ENCODE results near the gene CDKAL1.
"Not testable (repeated sequence)": the region's sequence is repeated elsewhere in the genome, so short reads cannot be mapped to it uniquely, and the experiment has no call there.

CDKAL1 gene

GRCh38 chr6:20492099-20492498 is 42.2 kb upstream of the CDKAL1 start:
- TF ChIP-seq ELF4 (IDR thresholded peaks at IDR 0.05), result no peak
- no peak for TF ChIP-seq LEF1 (IDR thresholded peaks at IDR 0.05; ENCODE audit: borderline replicate concordance)
- TF ChIP-seq FOXA1 (IDR thresholded peaks at IDR 0.05), result no peak
- no peak for TF ChIP-seq HDGF (IDR thresholded peaks at IDR 0.05; ENCODE audit: borderline replicate concordance)
- no peak for TF ChIP-seq TARDBP (IDR thresholded peaks at IDR 0.05)
- no peak for TF ChIP-seq ARNT (IDR thresholded peaks at IDR 0.05)
- TF ChIP-seq SP1 (IDR thresholded peaks at IDR 0.05), result no peak
- TF ChIP-seq L3MBTL2 (conservative IDR thresholded peaks at IDR 0.05), result no peak
- no peak for TF ChIP-seq NFRKB (IDR thresholded peaks at IDR 0.05)
- TF ChIP-seq ZNF384 (IDR thresholded peaks at IDR 0.05), result no peak
- TF ChIP-seq PKNOX1 (IDR thresholded peaks at IDR 0.05), result no peak
- TF ChIP-seq SUZ12 (IDR thresholded peaks at IDR 0.05), result no peak
- no peak for TF ChIP-seq BHLHE40 (IDR thresholded peaks at IDR 0.05; ENCODE audit: borderline replicate concordance)
- POLR2A ChIA-PET, result no interaction called here
- CTCF ChIA-PET, result no interaction called here
- no peak for DNase-seq (ENCODE audit: extremely low spot score)

GRCh38 chr6:20497216-20498040 is 36.8 kb upstream of the CDKAL1 start:
- ChIA-PET POLR2A (no interaction called here), CTCF (interaction anchor here (0.6 kb wide), 1 partner anchor 93 kb away, joined by 3 read pairs; no protein-coding TSS in a partner anchor)
- no peak for TF ChIP-seq FOXK2 (IDR thresholded peaks at IDR 0.05)
- TF ChIP-seq PKNOX1 (IDR thresholded peaks at IDR 0.05), result no peak
- no peak for TF ChIP-seq NFRKB (IDR thresholded peaks at IDR 0.05)
- TF ChIP-seq SUZ12 (IDR thresholded peaks at IDR 0.05), result no peak
- no peak for TF ChIP-seq ZNF384 (IDR thresholded peaks at IDR 0.05)
- TF ChIP-seq FOXM1 (IDR thresholded peaks at IDR 0.05; ENCODE audit: borderline replicate concordance), result no peak
- DNase-seq (ENCODE audit: extremely low spot score), result no peak

GRCh38 chr6:20498041-20498385 is 36.2 kb upstream of the CDKAL1 start:
- ChIA-PET CTCF (interaction anchor here (0.6 kb wide), 1 partner anchor 93 kb away, joined by 3 read pairs; no protein-coding TSS in a partner anchor), POLR2A (no interaction called here)
- TF ChIP-seq BHLHE40 (IDR thresholded peaks at IDR 0.05; ENCODE audit: borderline replicate concordance), result no peak
- DNase-seq (ENCODE audit: extremely low spot score), result no peak

GRCh38 chr6:20509212-20509611 is 25.0 kb upstream of the CDKAL1 start:
- CTCF ChIA-PET, result interaction anchor here (0.8 kb wide), 1 partner anchor 20 kb away, joined by 9 read pairs; no protein-coding TSS in a partner anchor
- DNase-seq (ENCODE audit: extremely low spot score), result no peak

DNA sequence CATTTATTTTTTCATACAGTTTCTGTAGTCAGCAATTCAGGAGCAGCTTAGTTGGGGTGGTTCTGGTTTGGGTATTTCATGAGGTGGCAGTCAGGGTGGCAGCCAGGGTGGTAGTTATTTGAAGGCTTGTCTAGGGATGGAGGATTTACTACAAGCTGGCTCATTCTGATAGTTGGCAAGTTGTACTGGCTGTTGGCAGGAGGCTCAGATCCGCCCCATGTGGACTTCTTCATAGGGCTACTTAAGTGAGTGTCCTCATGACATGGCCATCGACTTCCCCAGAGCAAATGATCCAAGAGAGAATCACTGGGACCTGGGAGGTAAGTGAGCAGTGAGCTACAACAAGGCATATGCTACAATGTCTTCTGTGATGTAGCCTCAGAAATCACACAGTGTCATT is 22.4 kb upstream of the CDKAL1 start:
- DNase-seq (ENCODE audit: extremely low spot score), result no peak
- CTCF ChIA-PET, result no interaction called here
- POLR2A ChIA-PET, result no interaction called here
- no peak for TF ChIP-seq NFRKB (IDR thresholded peaks at IDR 0.05)
- no peak for TF ChIP-seq ARNT (IDR thresholded peaks at IDR 0.05)

More at GRCh38 chr6:20509212-20509611, 25.0 kb upstream of the CDKAL1 start:
- TF ChIP-seq CTBP1 (IDR thresholded peaks at IDR 0.05; ENCODE audit: borderline replicate concordance) (no peak), HDGF (IDR thresholded peaks at IDR 0.05; ENCODE audit: borderline replicate concordance) (no peak), FOXK2 (IDR thresholded peaks at IDR 0.05) (no peak), PKNOX1 (IDR thresholded peaks at IDR 0.05) (no peak), LEF1 (IDR thresholded peaks at IDR 0.05; ENCODE audit: borderline replicate concordance) (no peak), ELF4 (IDR thresholded peaks at IDR 0.05) (no peak), ZNF384 (IDR thresholded peaks at IDR 0.05) (no peak), TARDBP (IDR thresholded peaks at IDR 0.05) (no peak), FOXM1 (IDR thresholded peaks at IDR 0.05; ENCODE audit: borderline replicate concordance) (no peak), BHLHE40 (IDR thresholded peaks at IDR 0.05; ENCODE audit: borderline replicate concordance) (no peak), SUZ12 (IDR thresholded peaks at IDR 0.05) (no peak), FOXA1 (IDR thresholded peaks at IDR 0.05) (no peak)
- POLR2A ChIA-PET, result no interaction called here

- POLR2A ChIA-PET; DNase-seq (ENCODE audit: extremely low spot score): not testable (repeated sequence)
- CTCF ChIA-PET, result interaction anchor here (0.6 kb wide), 1 partner anchor 207 kb away, joined by 3 read pairs; no protein-coding TSS in a partner anchor
Observed at GRCh38 chr6:20525208-20525607, 9.0 kb upstream of the CDKAL1 start.

- DNase-seq (ENCODE audit: extremely low spot score); POLR2A ChIA-PET: not testable (repeated sequence)
- CTCF ChIA-PET, result interaction anchor here (1.7 kb wide), 1 partner anchor 124 kb away, joined by 6 read pairs; no protein-coding TSS in a partner anchor
- TF ChIP-seq ZNF384 (IDR thresholded peaks at IDR 0.05), result peak; percentile 99
Observed at GRCh38 chr6:20529086-20529448, 5.2 kb upstream of the CDKAL1 start.

- no peak for TF ChIP-seq L3MBTL2 (conservative IDR thresholded peaks at IDR 0.05)
- TF ChIP-seq FOXA1 (IDR thresholded peaks at IDR 0.05), result no peak
- no peak for TF ChIP-seq SUZ12 (IDR thresholded peaks at IDR 0.05)
- TF ChIP-seq LEF1 (IDR thresholded peaks at IDR 0.05; ENCODE audit: borderline replicate concordance), result no peak
- no peak for TF ChIP-seq HDGF (IDR thresholded peaks at IDR 0.05; ENCODE audit: borderline replicate concordance)
- TF ChIP-seq ARNT (IDR thresholded peaks at IDR 0.05), result no peak
- TF ChIP-seq ELF4 (IDR thresholded peaks at IDR 0.05), result no peak
- TF ChIP-seq PKNOX1 (IDR thresholded peaks at IDR 0.05), result no peak
- no peak for TF ChIP-seq FOXK2 (IDR thresholded peaks at IDR 0.05)
- no peak for TF ChIP-seq SP1 (IDR thresholded peaks at IDR 0.05)
- TF ChIP-seq BHLHE40 (IDR thresholded peaks at IDR 0.05; ENCODE audit: borderline replicate concordance), result no peak
- TF ChIP-seq CTBP1 (IDR thresholded peaks at IDR 0.05; ENCODE audit: borderline replicate concordance), result no peak
- no peak for TF ChIP-seq FOXM1 (IDR thresholded peaks at IDR 0.05; ENCODE audit: borderline replicate concordance)
- no peak for TF ChIP-seq ZNF384 (IDR thresholded peaks at IDR 0.05)
- no peak for TF ChIP-seq NFRKB (IDR thresholded peaks at IDR 0.05)
- no peak for TF ChIP-seq TARDBP (IDR thresholded peaks at IDR 0.05)
- ChIA-PET CTCF (no interaction called here), POLR2A (no interaction called here)
- no peak for DNase-seq (ENCODE audit: extremely low spot score)
Observed at GRCh38 chr6:20532881-20533280, 1.4 kb upstream of the CDKAL1 start.
